Colonic mucosa (tissue), 4 donors: ENCODE results near the gene CCDC158. TPM values are rescaled to one million over a fixed set of nuclear protein-coding genes. Genes with fewer than 3 reads are reported as not detected.
A peak's percentile ranks its signal among the peaks of the same experiment; 100 is the strongest.

Experiments used
- DNase-seq: peaks from one replicate; pipeline ENCODE4 v3.0.0-alpha.2; 2020
- H3K27ac ChIP-seq: fragments of 200-600 bp; one replicate; pipeline ENCODE4 v1.8.0; 2021
- H3K27me3 ChIP-seq: fragments of 200-600 bp; one replicate; pipeline ENCODE4 v1.8.0; 2021
- H3K36me3 ChIP-seq: fragments of 200-600 bp; one replicate; pipeline ENCODE4 v1.8.0; 2021
- H3K4me1 ChIP-seq: fragments of 200-600 bp; one replicate; pipeline ENCODE4 v1.8.0; 2021; ENCODE audit warnings: mild to moderate bottlenecking
- H3K4me3 ChIP-seq: fragments of 200-600 bp; one replicate; pipeline ENCODE4 v1.8.0; 2021
- H3K9ac ChIP-seq, 2 donors: one replicate each; pipeline ENCODE4 v1.7.0; 2013; ENCODE audit warnings: control low read depth in 2 of 2, low read depth in 2 of 2, low read length in 2 of 2
- H3K9me3 ChIP-seq: fragments of 200-600 bp; one replicate; pipeline ENCODE4 v1.8.0; 2021
- intact Hi-C: fragments of 100-400 bp; cut with DNase I; formaldehyde crosslinking; loops from one replicate; pipeline ENCODE4 v1.14.1; 2022
- total RNA-seq, 2 donors: library from RNA; stranded (reverse); fragmentation: NEBNext Ultra II Directional in 1 of 2; extraction: Animal tissue kit (Norgen Biotek cat#: 25700) in 1 of 2; gene quantifications; one replicate each; pipeline ENCODE4 v1.2.1, GENCODE V29; 2021
- TF ChIP-seq, protein P1 (sequence below): fragments of 200-600 bp; IDR thresholded peaks from one replicate; pipeline ENCODE4 v1.8.0; 2022; ENCODE audit warnings: antibody characterized with exemption, mild to moderate bottlenecking
- donor health status: healthy.
- donor health status: DM: no; HTN: no; CAD: no.
- donor health status: DM: no; HTN: no; CAD: no.

CCDC158 gene
- total RNA-seq, 2 donors from 2014 or later = not detected

- intact Hi-C loops = no loop called here
- Histone ChIP-seq H3K27ac (no peak overlapping the region), H3K36me3 (no peaks in the 10 kb centered on the region), H3K9me3 (no peaks in the 10 kb centered on the region), H3K9ac (no peak overlapping the region), H3K4me3 (no peak overlapping the region), H3K27me3 (no peaks in the 10 kb centered on the region), H3K4me1 (no peaks in the 10 kb centered on the region)
- TF ChIP-seq, protein P1, sequence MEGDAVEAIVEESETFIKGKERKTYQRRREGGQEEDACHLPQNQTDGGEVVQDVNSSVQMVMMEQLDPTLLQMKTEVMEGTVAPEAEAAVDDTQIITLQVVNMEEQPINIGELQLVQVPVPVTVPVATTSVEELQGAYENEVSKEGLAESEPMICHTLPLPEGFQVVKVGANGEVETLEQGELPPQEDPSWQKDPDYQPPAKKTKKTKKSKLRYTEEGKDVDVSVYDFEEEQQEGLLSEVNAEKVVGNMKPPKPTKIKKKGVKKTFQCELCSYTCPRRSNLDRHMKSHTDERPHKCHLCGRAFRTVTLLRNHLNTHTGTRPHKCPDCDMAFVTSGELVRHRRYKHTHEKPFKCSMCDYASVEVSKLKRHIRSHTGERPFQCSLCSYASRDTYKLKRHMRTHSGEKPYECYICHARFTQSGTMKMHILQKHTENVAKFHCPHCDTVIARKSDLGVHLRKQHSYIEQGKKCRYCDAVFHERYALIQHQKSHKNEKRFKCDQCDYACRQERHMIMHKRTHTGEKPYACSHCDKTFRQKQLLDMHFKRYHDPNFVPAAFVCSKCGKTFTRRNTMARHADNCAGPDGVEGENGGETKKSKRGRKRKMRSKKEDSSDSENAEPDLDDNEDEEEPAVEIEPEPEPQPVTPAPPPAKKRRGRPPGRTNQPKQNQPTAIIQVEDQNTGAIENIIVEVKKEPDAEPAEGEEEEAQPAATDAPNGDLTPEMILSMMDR = no peak
- peak; percentile 57 for DNase-seq
Observed at GRCh38 chr4:76441881-76442280, 20.9 kb upstream of the CCDC158 start.

DNA sequence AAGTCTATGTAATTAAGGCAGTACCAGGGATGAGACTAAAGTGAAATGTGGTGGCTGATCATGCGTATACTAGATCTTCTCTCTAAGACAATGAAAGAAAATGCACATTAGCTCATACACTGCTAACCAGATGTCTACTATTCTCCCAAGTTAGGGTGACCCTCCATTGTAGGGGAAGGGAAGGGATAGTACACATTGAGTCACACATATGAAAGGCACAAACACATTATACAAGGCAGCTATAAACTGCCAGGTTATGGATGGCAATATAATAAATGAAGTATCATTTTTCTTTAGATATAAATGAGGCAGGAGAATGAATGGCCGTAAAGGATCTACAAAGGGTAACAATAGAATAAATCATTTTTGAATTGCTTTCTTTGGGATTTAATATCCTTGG lies 18.6 kb upstream of the CCDC158 start:
- H3K36me3 ChIP-seq = no peaks in the 10 kb centered on the region
- intact Hi-C loops = no loop called here
- no peaks in the 10 kb centered on the region for H3K27me3 ChIP-seq
- no peaks in the 10 kb centered on the region for H3K4me1 ChIP-seq
- H3K27ac ChIP-seq = no peak overlapping the region
- no peaks in the 10 kb centered on the region for H3K9me3 ChIP-seq
- TF ChIP-seq, protein P1 = no peak
- no peak overlapping the region for H3K4me3 ChIP-seq
- no peak overlapping the region for H3K9ac ChIP-seq
- DNase-seq = no peak

GRCh38 chr4:76435528-76436319 lies 14.8 kb upstream of the CCDC158 start:
- Histone ChIP-seq H3K36me3 (no peaks in the 10 kb centered on the region), H3K9ac (no peak overlapping the region), H3K4me3 (no peak overlapping the region), H3K27ac (no peak overlapping the region), H3K4me1 (no peaks in the 10 kb centered on the region), H3K27me3 (no peaks in the 10 kb centered on the region), H3K9me3 (no peaks in the 10 kb centered on the region)
- intact Hi-C loops = no loop called here
- TF ChIP-seq, protein P1 = no peak
- no peak for DNase-seq

- no peaks in the 10 kb centered on the region for H3K27me3 ChIP-seq
- no peak for DNase-seq
- no peak within 1 kb of the TSS for H3K27ac ChIP-seq
- no peak within 1 kb of the TSS for H3K9ac ChIP-seq
- H3K4me3 ChIP-seq = no peak within 1 kb of the TSS
- no peaks in the 10 kb centered on the region for H3K9me3 ChIP-seq
- TF ChIP-seq, protein P1 = no peak
- no peaks in the 10 kb centered on the region for H3K36me3 ChIP-seq
- no peaks in the 10 kb centered on the region for H3K4me1 ChIP-seq
- intact Hi-C loops = loop anchor here (5.0 kb wide), 1 partner anchor 312 kb away; no protein-coding TSS in a partner anchor
Observed at GRCh38 chr4:76434901-76435527, 14.1 kb upstream of the CCDC158 start, which contains the start of gene SHROOM3. SHROOM3 (plus strand) TSS chr4:76435229; CDS start chr4:76436053, 824 bp downstream.

DNA sequence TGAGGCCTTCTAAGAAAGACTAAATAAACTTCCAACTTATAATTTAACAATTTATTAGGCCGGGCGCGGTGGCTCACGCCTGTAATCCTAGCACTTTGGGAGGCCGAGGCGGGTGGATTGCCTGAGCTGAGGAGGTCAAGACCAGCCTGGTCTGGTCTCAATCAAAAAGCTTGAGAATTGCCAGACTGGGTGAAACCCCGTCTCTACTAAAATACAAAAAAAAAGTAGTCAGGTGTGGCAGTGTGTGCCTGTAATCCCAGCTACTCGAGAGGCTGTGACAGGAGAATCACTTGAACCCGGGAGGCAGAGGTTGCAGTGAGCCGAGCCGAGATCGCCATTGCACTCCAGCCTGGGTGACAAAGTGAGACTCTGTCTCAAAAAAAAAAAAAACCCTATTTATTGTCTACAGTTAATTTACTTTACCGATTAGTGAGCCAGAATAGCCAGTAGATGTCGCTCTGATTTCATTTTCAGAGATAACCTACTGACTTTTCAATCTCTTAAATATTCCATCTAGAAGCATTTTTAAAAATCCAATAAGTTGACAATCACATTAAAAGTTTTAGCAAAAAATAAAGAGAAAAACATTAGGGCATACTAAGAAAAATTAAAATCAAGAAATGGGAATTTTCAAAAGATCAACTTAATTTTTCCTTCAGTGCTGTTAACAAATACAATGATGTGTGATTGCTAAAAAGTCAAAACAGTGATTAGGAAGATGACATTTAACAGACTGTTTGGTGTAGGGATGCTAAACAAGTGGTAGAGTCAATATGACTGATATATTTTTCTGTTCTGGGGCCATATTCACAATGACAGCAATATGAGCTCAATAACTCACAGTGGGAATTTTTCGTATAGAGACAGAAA lies 9.8 kb upstream of the CCDC158 start:
- no peaks in the 10 kb centered on the region for H3K36me3 ChIP-seq
- peak; percentile 27 for DNase-seq
- H3K27me3 ChIP-seq = no peaks in the 10 kb centered on the region
- H3K27ac ChIP-seq = no peak overlapping the region
- no peaks in the 10 kb centered on the region for H3K9me3 ChIP-seq
- no peak overlapping the region for H3K4me3 ChIP-seq
- TF ChIP-seq, protein P1 = peak; percentile 57
- H3K9ac ChIP-seq = no peak overlapping the region
- no peaks in the 10 kb centered on the region for H3K4me1 ChIP-seq
- intact Hi-C loops = loop anchor here (2.0 to 5.0 kb wide), 2 partner anchors 74 to 317 kb away; no protein-coding TSS in a partner anchor
